Measurements from ENCODE around the gene MAP2K6. TPM values are rescaled to one million over a fixed set of nuclear protein-coding genes. Genes with fewer than 3 reads are reported as not detected.

Gene MAP2K6
- total and polyA plus RNA-seq, 10 of the 15 experiments (the other 5 are each of a cell fraction or from before 2014, with no cell fraction given) = 15.6 to 70.3 (median 22.9) TPM

- Histone ChIP-seq H3K4me2 (ENCODE audit: control insufficient read depth, insufficient read depth) (no peak overlapping the region), H4K20me1 (ENCODE audit: control insufficient read depth, insufficient read depth) (no peaks in the 10 kb centered on the region), H3K4me1 (ENCODE audit: control insufficient read depth, insufficient read depth, low read length) (peaks cover 11% of the 10 kb centered on the region), H3K79me2 (ENCODE audit: control insufficient read depth, insufficient read depth, low read length) (peaks cover 2% of the 10 kb centered on the region; the same call in 1 of the 2 replicates), H3K9me3 (replicated peaks; ENCODE audit: control insufficient read depth, insufficient read depth, low read length) (no peaks in the 10 kb centered on the region; the same call in 2 of the 3 replicates), H2AFZ (ENCODE audit: control insufficient read depth, low read depth, low read length) (no peak overlapping the region; the same call in 1 of the 2 replicates), H3K27me3 (replicated peaks in 1 of 2; ENCODE audit: control insufficient read depth in 2 of 2, insufficient read depth in 2 of 2, low read length in 1 of 2) (no peaks in the 10 kb centered on the region), H3K9ac (ENCODE audit: control insufficient read depth, insufficient read depth, low read length) (no peak overlapping the region), H3K4me3 (no peak overlapping the region), H3K27ac (ENCODE audit: control insufficient read depth, insufficient read depth) (no peak overlapping the region), H3K36me3 (ENCODE audit: control insufficient read depth in 2 of 2, insufficient read depth in 2 of 2, low read length in 1 of 2) (no peaks in the 10 kb centered on the region)
- ATAC-seq (no peak), FAIRE-seq (no peak), DNase-seq (ENCODE audit: low read depth, low spot score) (no peak)
- 94% methylated on average over 8 of the region's 8 CpGs for WGBS (ENCODE audit: insufficient coverage, insufficient replicate concordance, low lambda C conversion rate, missing lambda C conversion rate)
- ChIA-PET POLR2A (interaction anchor here (0.7 kb wide), 1 partner anchor 468 kb away, joined by 5 read pairs; no protein-coding TSS in a partner anchor), RAD21 (ENCODE audit: unreplicated experiment) (no interaction called here), CTCF (interaction anchor here (1.5 kb wide), 1 partner anchor 30 kb away, joined by 7 read pairs; no protein-coding TSS in a partner anchor), SMC1A (ENCODE audit: uncharacterized antibody, unreplicated experiment) (interaction anchor here (1.3 to 1.4 kb wide), 2 partner anchors 29 to 177 kb away, joined by 3 to 6 read pairs; no protein-coding TSS in a partner anchor)
- TF ChIP-seq NFYA (IDR thresholded peaks at IDR 0.05; ENCODE audit: borderline replicate concordance, low read depth, low read length) (no peak), NBN (IDR thresholded peaks at IDR 0.05) (no peak), POLR2AphosphoS5 (IDR thresholded peaks at IDR 0.05; ENCODE audit: low read length) (no peak), SP1 (IDR thresholded peaks at IDR 0.05; ENCODE audit: low read depth, low read length) (no peak)
- no TSS peak for BruUV-seq (replicated peaks)
- intact Hi-C loops (cut with micrococcal nuclease; ENCODE audit: unreplicated experiment) (no loop called here), in situ Hi-C loops (cut with MboI) (no loop called here)
These were observed 10.0 kb downstream of the MAP2K6 start for GRCh38 chr17:69424287-69425041.

GRCh38 chr17:69425978-69426377, 11.5 kb downstream of the MAP2K6 start:
- peaks cover 2% of the 10 kb centered on the region; the same call in 1 of the 2 replicates for H3K79me2 ChIP-seq (ENCODE audit: control insufficient read depth, insufficient read depth, low read length)
- RAD21 ChIA-PET (ENCODE audit: unreplicated experiment) = no interaction called here
- TF ChIP-seq ATF3 (IDR thresholded peaks at IDR 0.05; ENCODE audit: borderline replicate concordance, extremely low read depth, low read depth, low read length) (no peak), POLR2A (IDR thresholded peaks at IDR 0.05; ENCODE audit: low read depth, low read length) (no peak), ZNF687 (IDR thresholded peaks at IDR 0.05) (no peak)

More at GRCh38 chr17:69425978-69426377, 11.5 kb downstream of the MAP2K6 start:
- H3K4me1 ChIP-seq (ENCODE audit: control insufficient read depth, insufficient read depth, low read length) = peaks cover 18% of the 10 kb centered on the region
- no peak overlapping the region for H3K27ac ChIP-seq (ENCODE audit: control insufficient read depth, insufficient read depth)
- DNase-seq (ENCODE audit: low read depth, low spot score) = no peak
- WGBS (ENCODE audit: insufficient coverage, insufficient replicate concordance, low lambda C conversion rate, missing lambda C conversion rate) = 51% methylated on average over 3 of the region's 3 CpGs
- H3K36me3 ChIP-seq (ENCODE audit: control insufficient read depth in 2 of 2, insufficient read depth in 2 of 2, low read length in 1 of 2) = no peaks in the 10 kb centered on the region
- no TSS peak for BruUV-seq (replicated peaks)
- no peaks in the 10 kb centered on the region; the same call in 2 of the 3 replicates for H3K9me3 ChIP-seq (replicated peaks; ENCODE audit: control insufficient read depth, insufficient read depth, low read length)
- in situ Hi-C loops (cut with MboI) (no loop called here), intact Hi-C loops (cut with micrococcal nuclease; ENCODE audit: unreplicated experiment) (no loop called here)
- H2AFZ ChIP-seq (ENCODE audit: control insufficient read depth, low read depth, low read length) = no peak overlapping the region
- no peak for ATAC-seq
- SMC1A ChIA-PET (ENCODE audit: uncharacterized antibody, unreplicated experiment) = interaction anchor here (1.4 to 2.3 kb wide), 3 partner anchors 8 to 31 kb away, joined by 5 to 7 read pairs (median 6); partner anchors contain the start of gene MAP2K6
- H4K20me1 ChIP-seq (ENCODE audit: control insufficient read depth, insufficient read depth) = no peaks in the 10 kb centered on the region
- POLR2A ChIA-PET = no interaction called here
- H3K9ac ChIP-seq (ENCODE audit: control insufficient read depth, insufficient read depth, low read length) = no peak overlapping the region
- H3K4me2 ChIP-seq (ENCODE audit: control insufficient read depth, insufficient read depth) = no peak overlapping the region
- no peaks in the 10 kb centered on the region for H3K27me3 ChIP-seq (replicated peaks in 1 of 2; ENCODE audit: control insufficient read depth in 2 of 2, insufficient read depth in 2 of 2, low read length in 1 of 2)
- no peak for FAIRE-seq
- CTCF ChIA-PET = interaction anchor here (0.6 to 1.3 kb wide), 2 partner anchors 33 to 1193 kb away, joined by 3 read pairs; no protein-coding TSS in a partner anchor
- H3K4me3 ChIP-seq = no peak overlapping the region
